GM10847 (cell line): Measurements from ENCODE around the gene NASP.

Source experiments
- POLR2A ChIP-seq: IDR thresholded peaks from 2 replicates; pipeline ENCODE4 v1.6.1; 2011; ENCODE audit not compliant: insufficient read length; ENCODE audit errors: extremely low read depth

The NASP gene

DNA sequence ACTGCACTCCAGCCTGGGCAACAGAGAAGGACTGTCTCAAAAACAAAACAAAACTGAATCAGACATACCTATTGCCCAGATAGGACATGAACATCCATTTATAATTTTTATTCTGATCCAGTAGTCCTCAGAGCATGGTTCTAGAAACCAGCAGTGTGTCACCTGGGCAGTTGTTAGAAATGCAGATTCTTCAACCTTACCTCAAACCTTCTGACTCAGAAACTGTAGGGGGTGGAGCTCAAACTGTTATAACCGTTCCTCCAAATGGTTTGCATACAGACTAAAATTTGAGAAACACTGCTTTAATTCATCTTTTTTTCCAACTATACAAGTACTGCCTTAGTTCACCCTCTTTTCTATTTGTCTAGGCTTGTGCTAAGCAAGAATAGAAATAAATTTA is 6.0 kb downstream of the NASP start:
- TF ChIP-seq POLR2A, result no peak

- TF ChIP-seq POLR2A, result no peak
Observed at GRCh38 chr1:45594412-45594811, 10.6 kb downstream of the NASP start.

GRCh38 chr1:45604239-45604638 is 20.4 kb downstream of the NASP start:
- TF ChIP-seq POLR2A, result no peak

DNA sequence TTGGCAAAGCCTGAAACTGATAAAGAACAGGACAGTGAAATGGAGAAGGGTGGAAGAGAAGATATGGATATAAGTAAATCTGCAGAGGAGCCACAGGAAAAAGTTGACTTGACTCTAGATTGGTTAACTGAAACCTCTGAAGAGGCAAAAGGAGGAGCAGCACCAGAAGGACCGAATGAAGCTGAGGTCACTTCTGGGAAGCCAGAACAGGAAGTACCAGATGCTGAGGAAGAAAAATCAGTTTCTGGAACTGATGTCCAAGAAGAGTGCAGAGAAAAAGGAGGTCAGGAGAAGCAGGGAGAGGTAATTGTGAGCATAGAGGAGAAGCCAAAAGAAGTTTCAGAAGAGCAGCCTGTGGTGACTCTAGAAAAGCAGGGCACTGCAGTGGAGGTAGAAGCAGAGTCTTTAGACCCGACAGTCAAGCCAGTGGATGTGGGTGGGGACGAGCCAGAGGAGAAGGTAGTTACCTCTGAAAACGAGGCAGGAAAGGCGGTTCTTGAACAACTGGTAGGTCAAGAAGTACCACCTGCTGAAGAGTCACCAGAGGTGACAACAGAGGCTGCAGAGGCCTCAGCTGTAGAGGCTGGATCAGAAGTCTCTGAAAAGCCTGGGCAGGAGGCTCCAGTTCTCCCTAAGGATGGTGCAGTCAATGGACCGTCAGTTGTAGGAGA is 23.7 kb downstream of the NASP start:
- TF ChIP-seq POLR2A, result no peak

DNA sequence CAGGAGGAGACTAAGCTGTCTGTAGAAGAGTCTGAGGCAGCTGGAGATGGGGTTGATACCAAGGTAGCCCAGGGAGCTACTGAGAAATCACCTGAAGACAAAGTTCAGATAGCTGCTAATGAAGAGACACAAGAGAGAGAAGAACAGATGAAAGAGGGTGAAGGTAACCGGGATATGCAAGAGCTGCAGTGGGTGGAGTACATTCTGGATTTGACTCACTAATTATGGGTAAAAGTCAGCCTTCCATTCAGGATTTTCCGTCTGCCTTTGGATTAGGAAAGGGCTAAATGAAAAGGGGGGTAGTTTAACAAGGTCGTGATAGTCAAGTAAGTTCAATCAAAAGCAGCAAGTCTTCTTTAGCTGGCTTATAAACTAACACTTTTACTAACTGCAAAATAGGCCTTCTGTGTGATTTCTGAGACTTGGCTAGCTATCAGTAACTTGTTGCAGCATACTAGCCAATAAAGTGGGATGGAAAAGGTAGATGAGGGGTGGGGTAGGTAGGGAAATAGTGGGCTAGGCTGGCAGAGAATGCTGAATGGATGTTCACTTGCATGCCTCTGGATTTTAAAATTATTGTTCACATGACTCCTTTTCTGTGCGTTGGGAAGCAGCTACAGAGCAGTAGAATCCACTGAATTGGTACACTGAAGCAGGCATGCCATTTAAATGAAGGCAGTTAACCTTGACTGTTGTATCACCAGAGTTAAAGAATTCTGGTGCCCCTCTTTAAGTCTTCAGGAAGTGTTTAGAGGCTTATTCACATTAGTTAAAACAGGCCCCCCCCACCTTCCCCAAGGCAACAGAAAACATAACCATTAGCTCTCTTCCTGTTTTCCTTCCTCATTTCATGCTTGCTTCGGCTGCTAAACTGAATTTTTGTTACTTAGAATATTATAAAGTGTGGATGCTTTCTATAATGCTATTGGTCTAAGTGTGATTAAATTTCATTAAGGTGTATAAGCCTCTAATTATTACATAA is 24.6 kb downstream of the NASP start:
- no peak for TF ChIP-seq POLR2A

DNA sequence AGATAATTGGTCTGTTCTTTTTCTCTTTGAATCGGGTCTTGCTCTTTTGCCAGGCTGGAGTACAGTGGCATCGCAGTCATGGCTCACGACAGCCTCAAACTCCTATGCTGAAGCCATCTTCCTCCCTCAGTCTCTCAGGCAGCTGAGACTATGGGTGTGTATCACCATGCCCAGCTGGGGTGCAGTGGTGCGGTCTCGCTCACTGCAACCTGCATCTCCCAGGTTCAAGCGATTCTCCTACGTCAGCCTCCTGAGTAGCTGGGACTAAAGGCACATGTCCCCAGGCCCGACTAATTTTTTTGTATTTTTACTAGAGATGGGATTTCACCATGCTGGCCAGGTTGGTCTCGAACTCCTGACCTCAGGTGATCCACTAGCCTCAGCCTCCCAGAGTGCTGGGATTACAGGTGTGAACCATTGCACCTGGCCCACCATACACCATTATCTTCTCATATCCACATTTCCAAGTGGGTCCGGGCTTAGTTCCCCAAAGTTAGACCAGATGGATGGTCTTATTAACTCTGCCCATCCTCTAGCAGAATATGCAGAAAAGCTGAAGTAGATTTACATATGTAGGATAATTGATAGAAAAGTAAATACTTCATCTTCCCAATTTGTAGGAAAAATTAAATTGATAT is 26.9 kb downstream of the NASP start:
- TF ChIP-seq POLR2A, result no peak

- no peak for TF ChIP-seq POLR2A
Observed at GRCh38 chr1:45612941-45613579, 29.2 kb downstream of the NASP start.

- no peak for TF ChIP-seq POLR2A
Observed at GRCh38 chr1:45615885-45616284, 32.0 kb downstream of the NASP start.

GRCh38 chr1:45617618-45618017 is 33.8 kb downstream of the NASP start:
- TF ChIP-seq POLR2A, result no peak

DNA sequence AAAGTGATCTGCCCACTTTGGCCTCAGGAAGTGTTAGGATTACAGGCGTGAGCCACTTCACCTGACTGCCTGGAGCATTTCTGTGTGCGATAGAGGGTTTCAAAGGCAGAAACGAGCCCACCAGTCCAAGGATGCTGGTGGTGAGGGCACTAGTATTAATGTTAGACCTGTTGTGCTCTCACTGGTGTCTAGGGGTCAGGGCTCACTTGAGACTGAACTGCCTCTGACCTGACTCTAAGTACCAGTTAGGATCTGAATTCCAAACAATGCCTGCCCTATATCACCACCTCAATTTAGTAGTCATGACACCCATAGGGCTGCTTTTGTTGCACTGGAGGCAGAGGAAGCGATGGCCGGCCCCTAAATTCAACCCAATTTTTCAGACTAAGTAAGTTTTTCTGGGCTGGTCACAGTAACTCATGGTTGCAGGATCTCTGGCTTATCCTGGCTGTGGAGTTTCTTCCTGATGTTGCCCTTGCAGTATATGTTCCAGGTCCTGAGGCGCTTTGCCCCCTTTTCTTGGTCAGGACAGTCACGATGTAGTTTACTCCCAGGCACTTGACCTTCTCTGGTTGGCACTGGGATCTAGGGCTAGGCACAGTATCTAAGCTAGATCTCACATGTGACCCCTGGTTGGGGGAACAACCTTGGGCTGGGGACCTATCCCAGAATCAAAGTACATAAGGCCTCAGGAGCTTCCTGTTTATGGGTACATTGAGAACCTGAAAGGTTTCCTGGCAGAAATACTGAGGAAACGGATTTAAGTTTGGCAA is 35.5 kb downstream of the NASP start:
- no peak for TF ChIP-seq POLR2A

DNA sequence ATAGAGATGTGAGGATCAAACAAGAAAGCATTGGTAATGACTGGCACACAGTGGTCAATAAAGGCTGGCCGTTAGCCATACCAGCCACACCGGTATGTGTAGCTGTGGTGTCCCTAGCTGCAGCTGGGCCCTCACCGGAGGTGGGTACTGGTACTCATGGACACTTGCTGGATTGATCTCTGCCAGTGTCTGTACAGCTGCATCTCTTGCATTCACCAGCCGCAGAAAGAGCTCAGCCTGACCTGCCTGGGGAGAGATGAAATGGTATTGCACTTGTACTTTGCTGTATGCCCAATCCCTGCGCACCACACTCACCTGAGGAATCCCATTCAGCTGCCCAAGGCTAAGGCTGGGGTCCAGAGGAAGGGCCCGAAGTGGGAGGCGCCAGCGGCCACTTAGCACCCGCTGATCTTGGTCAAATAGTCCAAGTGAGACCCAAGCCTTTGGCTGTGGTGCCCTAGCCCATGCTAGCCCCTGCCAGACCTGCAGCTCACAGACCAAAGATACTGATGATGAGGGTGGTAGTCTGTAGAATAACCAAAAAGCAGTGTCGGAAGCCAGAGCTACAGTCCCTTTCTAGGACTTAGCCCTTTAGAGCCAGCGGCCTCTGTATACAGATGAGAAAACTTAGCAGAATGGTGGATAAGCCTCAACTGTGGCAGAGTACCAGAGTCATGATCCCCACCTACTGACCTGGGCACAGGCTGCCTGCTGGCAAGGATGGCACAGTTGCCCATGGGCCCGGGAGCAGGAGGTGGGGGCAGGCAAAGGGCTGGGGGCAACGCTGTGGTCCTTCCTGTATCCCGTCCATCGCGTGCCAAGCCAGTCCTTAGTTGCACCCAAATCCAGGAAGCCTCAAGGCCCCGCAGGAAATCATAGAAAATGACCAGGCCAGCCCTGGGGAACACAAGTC is 37.0 kb downstream of the NASP start:
- TF ChIP-seq POLR2A, result no peak

GRCh38 chr1:45621501-45621836 is 37.6 kb downstream of the NASP start:
- TF ChIP-seq POLR2A, result no peak

- TF ChIP-seq POLR2A, result no peak
Observed at GRCh38 chr1:45621895-45622523, 38.2 kb downstream of the NASP start.
